HFF-Myc (cell line): ENCODE data around the gene HUS1B.

Source experiments
- DNase-seq: peaks from one replicate; pipeline ENCODE4 v3.0.0-alpha.2; 2011; ENCODE audit warnings: low read depth; ENCODE audit errors: extremely low read depth
- H3K4me3 ChIP-seq: replicated peaks from 2 replicates; pipeline ENCODE4 v1.5.1; 2011; ENCODE audit warnings: low read depth, mild to moderate bottlenecking, control low read depth, low read length
- CTCF ChIP-seq: IDR thresholded peaks from 2 replicates; pipeline ENCODE4 v1.5.1; 2012; ENCODE audit warnings: mild to moderate bottlenecking, low read depth, low read length, control low read depth; ENCODE audit errors: missing control alignments

Gene HUS1B

GRCh38 chr6:613981-614380 is 42.9 kb downstream of the HUS1B start:
- H3K4me3 ChIP-seq = no peak overlapping the region
- no peak for DNase-seq
- TF ChIP-seq CTCF = no peak

- no peak for DNase-seq
- TF ChIP-seq CTCF = no peak
- H3K4me3 ChIP-seq = no peak overlapping the region
These were observed 45.0 kb downstream of the HUS1B start for GRCh38 chr6:611928-612327.

- DNase-seq = no peak
- TF ChIP-seq CTCF = no peak
- no peak overlapping the region for H3K4me3 ChIP-seq
These were observed 46.0 kb downstream of the HUS1B start for GRCh38 chr6:610882-611281.

GRCh38 chr6:609905-610304 is 47.0 kb downstream of the HUS1B start:
- H3K4me3 ChIP-seq = no peak overlapping the region
- DNase-seq = no peak
- TF ChIP-seq CTCF = no peak

GRCh38 chr6:606829-607379 is 50.0 kb downstream of the HUS1B start:
- DNase-seq = no peak
- TF ChIP-seq CTCF = no peak
- H3K4me3 ChIP-seq = no peak overlapping the region
